ENCODE results near the gene SIRT7. TPM values are rescaled to one million over a fixed set of nuclear protein-coding genes. Genes with fewer than 3 reads are reported as not detected.

SIRT7 gene
- total RNA-seq, 4 donors from 2014 or later: 14.3 to 24.1 (median 18.3) TPM

GRCh38 chr17:81870131-81870980 is 47.6 kb downstream of the SIRT7 start:
- peak overlapping the region; percentile 84 to 99 (median 98) for H3K27ac ChIP-seq
- H3K36me3 ChIP-seq: peaks cover 0 to 35% of the 10 kb centered on the region in 2 donors
- no peaks in the 10 kb centered on the region for H3K9me3 ChIP-seq
- TF ChIP-seq, protein P1, sequence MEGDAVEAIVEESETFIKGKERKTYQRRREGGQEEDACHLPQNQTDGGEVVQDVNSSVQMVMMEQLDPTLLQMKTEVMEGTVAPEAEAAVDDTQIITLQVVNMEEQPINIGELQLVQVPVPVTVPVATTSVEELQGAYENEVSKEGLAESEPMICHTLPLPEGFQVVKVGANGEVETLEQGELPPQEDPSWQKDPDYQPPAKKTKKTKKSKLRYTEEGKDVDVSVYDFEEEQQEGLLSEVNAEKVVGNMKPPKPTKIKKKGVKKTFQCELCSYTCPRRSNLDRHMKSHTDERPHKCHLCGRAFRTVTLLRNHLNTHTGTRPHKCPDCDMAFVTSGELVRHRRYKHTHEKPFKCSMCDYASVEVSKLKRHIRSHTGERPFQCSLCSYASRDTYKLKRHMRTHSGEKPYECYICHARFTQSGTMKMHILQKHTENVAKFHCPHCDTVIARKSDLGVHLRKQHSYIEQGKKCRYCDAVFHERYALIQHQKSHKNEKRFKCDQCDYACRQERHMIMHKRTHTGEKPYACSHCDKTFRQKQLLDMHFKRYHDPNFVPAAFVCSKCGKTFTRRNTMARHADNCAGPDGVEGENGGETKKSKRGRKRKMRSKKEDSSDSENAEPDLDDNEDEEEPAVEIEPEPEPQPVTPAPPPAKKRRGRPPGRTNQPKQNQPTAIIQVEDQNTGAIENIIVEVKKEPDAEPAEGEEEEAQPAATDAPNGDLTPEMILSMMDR (IDR thresholded peaks at IDR 0.05): no peak
- peak in 1 of 2 donors; percentile 36 for TF ChIP-seq POLR2A (IDR thresholded peaks at IDR 0.05)
- peak; percentile 4 for TF ChIP-seq POLR2AphosphoS5 (IDR thresholded peaks at IDR 0.05)
- TF ChIP-seq EP300 (IDR thresholded peaks at IDR 0.05): no peak
- H3K4me1 ChIP-seq: peaks cover 0 to 68% (median 35%) of the 10 kb centered on the region in 3 donors
- H3K27me3 ChIP-seq: no peaks in the 10 kb centered on the region
- H3K4me3 ChIP-seq: peak overlapping the region; percentile 54 to 80
- no CpG with 5 or more reads among the region's 65 CpGs for WGBS, 2 donors (ENCODE audit: low coverage in 1 of 2)
- peak; percentile 36 for ATAC-seq

GRCh38 chr17:81869221-81870130 is 48.5 kb downstream of the SIRT7 start:
- peaks cover 0 to 42% of the 10 kb centered on the region in 2 donors for H3K36me3 ChIP-seq
- peak overlapping the region; percentile 54 to 80 for H3K4me3 ChIP-seq
- H3K27me3 ChIP-seq: no peaks in the 10 kb centered on the region
- H3K4me1 ChIP-seq: peaks cover 0 to 68% (median 35%) of the 10 kb centered on the region in 3 donors
- TF ChIP-seq POLR2AphosphoS5 (IDR thresholded peaks at IDR 0.05): peak; percentile 23
- no peak for TF ChIP-seq POLR2A (IDR thresholded peaks at IDR 0.05)
- no peak for TF ChIP-seq EP300 (IDR thresholded peaks at IDR 0.05)
- TF ChIP-seq, protein P1 (IDR thresholded peaks at IDR 0.05): peak in 3 of 4 experiments; percentile 87 to 95 (median 87)
- peak; percentile 8 for ATAC-seq
- H3K9me3 ChIP-seq: no peaks in the 10 kb centered on the region
- H3K27ac ChIP-seq: peak overlapping the region; percentile 84 to 99 (median 98)
- no CpG with 5 or more reads among the region's 52 CpGs for WGBS, 2 donors (ENCODE audit: low coverage in 1 of 2)

DNA sequence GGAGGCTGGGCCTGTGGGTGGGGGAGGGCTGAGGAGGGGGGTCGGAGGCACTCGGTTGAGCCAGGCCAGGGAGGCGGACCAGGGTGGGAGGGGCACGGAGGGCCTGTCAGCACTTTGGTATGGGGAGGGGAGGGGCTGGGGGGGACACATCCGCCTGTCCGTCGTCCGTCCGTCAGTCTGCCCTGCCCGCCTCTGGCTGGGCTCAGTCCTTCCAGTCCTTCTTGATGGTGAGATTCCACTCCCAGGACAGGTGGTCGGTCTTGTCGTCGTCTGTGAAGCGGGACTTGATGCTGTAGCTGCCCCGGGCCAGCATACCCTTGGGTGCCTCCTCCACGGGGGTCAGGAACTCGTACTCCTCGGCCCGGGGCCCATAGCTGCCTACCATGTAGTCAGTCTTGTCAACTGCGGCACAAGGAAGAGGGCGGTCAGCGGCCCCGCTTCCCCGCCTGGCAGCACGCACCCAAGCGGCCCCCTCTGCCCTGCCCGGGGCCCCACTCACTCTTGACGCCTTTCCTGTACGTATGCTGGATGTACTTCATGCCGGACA is 49.2 kb downstream of the SIRT7 start:
- H3K4me1 ChIP-seq: peaks cover 0 to 68% (median 35%) of the 10 kb centered on the region in 3 donors
- H3K27ac ChIP-seq: peak overlapping the region in 3 of 4 donors; percentile 98 to 99 (median 99)
- no peaks in the 10 kb centered on the region for H3K27me3 ChIP-seq
- TF ChIP-seq POLR2AphosphoS5 (IDR thresholded peaks at IDR 0.05) (no peak), POLR2A (IDR thresholded peaks at IDR 0.05) (no peak)
- TF ChIP-seq, protein P1 (IDR thresholded peaks at IDR 0.05): no peak
- H3K36me3 ChIP-seq: peaks cover 0 to 42% of the 10 kb centered on the region in 2 donors
- 80% methylated on average over 1 of the region's 30 CpGs; no CpG with 5 or more reads in 1 of the 2 donors for WGBS, 2 donors (ENCODE audit: low coverage in 1 of 2)
- H3K4me3 ChIP-seq: peak overlapping the region in 1 of 2 donors; percentile 80
- peak; percentile 18 for ATAC-seq
- H3K9me3 ChIP-seq: no peaks in the 10 kb centered on the region

GRCh38 chr17:81867991-81868673 is 49.8 kb downstream of the SIRT7 start:
- TF ChIP-seq POLR2A (IDR thresholded peaks at IDR 0.05): no peak
- TF ChIP-seq, protein P1 (IDR thresholded peaks at IDR 0.05): no peak
- no peak for TF ChIP-seq EP300 (IDR thresholded peaks at IDR 0.05)
- peaks cover 0 to 42% of the 10 kb centered on the region in 2 donors for H3K36me3 ChIP-seq
- no peaks in the 10 kb centered on the region for H3K27me3 ChIP-seq
- H3K27ac ChIP-seq: peak overlapping the region in 3 of 4 donors; percentile 98 to 99 (median 99)
- H3K9me3 ChIP-seq: no peaks in the 10 kb centered on the region
- no CpG with 5 or more reads among the region's 28 CpGs for WGBS, 2 donors (ENCODE audit: low coverage in 1 of 2)
- peaks cover 0 to 72% (median 35%) of the 10 kb centered on the region in 3 donors for H3K4me1 ChIP-seq
- ATAC-seq: no peak
- no peak overlapping the region for H3K4me3 ChIP-seq

Data from gastroesophageal sphincter (tissue), 4 donors.